Measurements from ENCODE around the gene OSBP2.

GRCh38 chr22:30946354-30946753, 251.7 kb downstream of the OSBP2 start:
- no peak for TF ChIP-seq POLR2A (IDR thresholded peaks at IDR 0.05)
- TF ChIP-seq, protein P1, sequence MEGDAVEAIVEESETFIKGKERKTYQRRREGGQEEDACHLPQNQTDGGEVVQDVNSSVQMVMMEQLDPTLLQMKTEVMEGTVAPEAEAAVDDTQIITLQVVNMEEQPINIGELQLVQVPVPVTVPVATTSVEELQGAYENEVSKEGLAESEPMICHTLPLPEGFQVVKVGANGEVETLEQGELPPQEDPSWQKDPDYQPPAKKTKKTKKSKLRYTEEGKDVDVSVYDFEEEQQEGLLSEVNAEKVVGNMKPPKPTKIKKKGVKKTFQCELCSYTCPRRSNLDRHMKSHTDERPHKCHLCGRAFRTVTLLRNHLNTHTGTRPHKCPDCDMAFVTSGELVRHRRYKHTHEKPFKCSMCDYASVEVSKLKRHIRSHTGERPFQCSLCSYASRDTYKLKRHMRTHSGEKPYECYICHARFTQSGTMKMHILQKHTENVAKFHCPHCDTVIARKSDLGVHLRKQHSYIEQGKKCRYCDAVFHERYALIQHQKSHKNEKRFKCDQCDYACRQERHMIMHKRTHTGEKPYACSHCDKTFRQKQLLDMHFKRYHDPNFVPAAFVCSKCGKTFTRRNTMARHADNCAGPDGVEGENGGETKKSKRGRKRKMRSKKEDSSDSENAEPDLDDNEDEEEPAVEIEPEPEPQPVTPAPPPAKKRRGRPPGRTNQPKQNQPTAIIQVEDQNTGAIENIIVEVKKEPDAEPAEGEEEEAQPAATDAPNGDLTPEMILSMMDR (IDR thresholded peaks at IDR 0.05) = no peak
